Rectal smooth muscle tissue (tissue), 1 donor: ENCODE results near the gene HOXC10.

Source experiments
- H3K27ac ChIP-seq: one replicate; pipeline ENCODE4 v1.7.0; 2013; ENCODE audit warnings: low read depth, low read length, inconsistent platforms
- H3K27me3 ChIP-seq: one replicate; pipeline ENCODE4 v1.7.0; 2013; ENCODE audit warnings: low read length; ENCODE audit not compliant: control insufficient read depth, insufficient read depth
- H3K36me3 ChIP-seq: one replicate; pipeline ENCODE4 v1.7.0; 2013; ENCODE audit warnings: low read length; ENCODE audit not compliant: control insufficient read depth, insufficient read depth
- H3K4me1 ChIP-seq: one replicate; pipeline ENCODE4 v1.7.0; 2013; ENCODE audit warnings: low read length; ENCODE audit not compliant: control insufficient read depth, insufficient read depth
- H3K4me3 ChIP-seq: one replicate; pipeline ENCODE4 v1.7.0; 2013; ENCODE audit warnings: low read length
- H3K9ac ChIP-seq: one replicate; pipeline ENCODE4 v1.7.0; 2013; ENCODE audit warnings: low read length

The HOXC10 gene

GRCh38 chr12:54011665-54012532, 27.0 kb downstream of the HOXC10 start:
- H3K9ac ChIP-seq, result no peak overlapping the region
- H3K27me3 ChIP-seq, result peaks cover 72% of the 10 kb centered on the region
- no peak overlapping the region for H3K4me3 ChIP-seq
- peaks cover 3% of the 10 kb centered on the region for H3K4me1 ChIP-seq
- H3K27ac ChIP-seq, result no peak overlapping the region
- H3K36me3 ChIP-seq, result no peaks in the 10 kb centered on the region

- no peak overlapping the region for H3K9ac ChIP-seq
- H3K27ac ChIP-seq, result no peak overlapping the region
- no peaks in the 10 kb centered on the region for H3K36me3 ChIP-seq
- no peak overlapping the region for H3K4me3 ChIP-seq
- H3K4me1 ChIP-seq, result peaks cover 3% of the 10 kb centered on the region
- peaks cover 70% of the 10 kb centered on the region for H3K27me3 ChIP-seq
These were observed 27.9 kb downstream of the HOXC10 start for GRCh38 chr12:54012631-54013409.

- Histone ChIP-seq H3K27ac (no peak overlapping the region), H3K27me3 (peaks cover 71% of the 10 kb centered on the region), H3K9ac (no peak overlapping the region), H3K36me3 (no peaks in the 10 kb centered on the region), H3K4me1 (peaks cover under 1% of the 10 kb centered on the region), H3K4me3 (no peak overlapping the region)
These were observed 29.6 kb downstream of the HOXC10 start for GRCh38 chr12:54014377-54015017.

GRCh38 chr12:54015018-54015931, 30.3 kb downstream of the HOXC10 start:
- H3K9ac ChIP-seq, result no peak overlapping the region
- no peaks in the 10 kb centered on the region for H3K4me1 ChIP-seq
- H3K4me3 ChIP-seq, result no peak overlapping the region
- no peaks in the 10 kb centered on the region for H3K36me3 ChIP-seq
- H3K27ac ChIP-seq, result no peak overlapping the region
- peaks cover 66% of the 10 kb centered on the region for H3K27me3 ChIP-seq

GRCh38 chr12:54016051-54016450, 31.1 kb downstream of the HOXC10 start:
- Histone ChIP-seq H3K4me3 (no peak overlapping the region), H3K27me3 (peaks cover 63% of the 10 kb centered on the region)

GRCh38 chr12:54016478-54016964, 31.6 kb downstream of the HOXC10 start:
- Histone ChIP-seq H3K4me3 (no peak overlapping the region), H3K4me1 (no peaks in the 10 kb centered on the region), H3K9ac (no peak overlapping the region), H3K36me3 (no peaks in the 10 kb centered on the region), H3K27me3 (peaks cover 64% of the 10 kb centered on the region), H3K27ac (no peak overlapping the region)

More at GRCh38 chr12:54016051-54016450, 31.1 kb downstream of the HOXC10 start:
- H3K4me1 ChIP-seq, result no peaks in the 10 kb centered on the region
- H3K36me3 ChIP-seq, result no peaks in the 10 kb centered on the region
- H3K27ac ChIP-seq, result no peak overlapping the region
- H3K9ac ChIP-seq, result no peak overlapping the region

- H3K4me1 ChIP-seq, result no peaks in the 10 kb centered on the region
- H3K9ac ChIP-seq, result no peak overlapping the region
- H3K27me3 ChIP-seq, result peaks cover 68% of the 10 kb centered on the region
- H3K36me3 ChIP-seq, result no peaks in the 10 kb centered on the region
- H3K4me3 ChIP-seq, result peak overlapping the region; percentile 23
- no peak overlapping the region for H3K27ac ChIP-seq
These were observed 32.3 kb downstream of the HOXC10 start for GRCh38 chr12:54017027-54017788.

- Histone ChIP-seq H3K36me3 (no peaks in the 10 kb centered on the region), H3K4me3 (peak overlapping the region; percentile 23), H3K27me3 (peaks cover 66% of the 10 kb centered on the region), H3K27ac (no peak overlapping the region), H3K9ac (no peak overlapping the region), H3K4me1 (no peaks in the 10 kb centered on the region)
These were observed 33.0 kb downstream of the HOXC10 start for GRCh38 chr12:54017878-54018467.

- no peak overlapping the region for H3K9ac ChIP-seq
- H3K27me3 ChIP-seq, result peaks cover 66% of the 10 kb centered on the region
- H3K36me3 ChIP-seq, result no peaks in the 10 kb centered on the region
These were observed 33.6 kb downstream of the HOXC10 start for GRCh38 chr12:54018468-54018984.

GRCh38 chr12:54019091-54019811, 34.3 kb downstream of the HOXC10 start:
- H3K27me3 ChIP-seq, result peaks cover 66% of the 10 kb centered on the region
- no peak overlapping the region for H3K4me3 ChIP-seq
- no peaks in the 10 kb centered on the region for H3K36me3 ChIP-seq
- no peaks in the 10 kb centered on the region for H3K4me1 ChIP-seq
- no peak overlapping the region for H3K9ac ChIP-seq
- no peak overlapping the region for H3K27ac ChIP-seq

More at GRCh38 chr12:54018468-54018984, 33.6 kb downstream of the HOXC10 start:
- Histone ChIP-seq H3K27ac (no peak overlapping the region), H3K4me3 (peak overlapping the region; percentile 23), H3K4me1 (no peaks in the 10 kb centered on the region)
